ENCODE data around the gene FLYWCH1. TPM values are rescaled to one million over a fixed set of nuclear protein-coding genes. Genes with fewer than 3 reads are reported as not detected.
A peak's percentile ranks its signal among the peaks of the same experiment; 100 is the strongest.

The FLYWCH1 gene
- total and polyA plus RNA-seq, 9 of the 15 experiments (the other 6 are each of a cell fraction or from before 2014, with no cell fraction given) = 0.18 to 33.6 (median 11.3) TPM

GRCh38 chr16:2905241-2905987, 6.3 kb upstream of the FLYWCH1 start (continued):
- TF ChIP-seq ZBTB40 (IDR thresholded peaks at IDR 0.05) = peak; percentile 59
- TF ChIP-seq ZBTB40 (CRISPR knock-in tag; IDR thresholded peaks at IDR 0.05) = no peak
- no peak for TF ChIP-seq DLX4 (CRISPR knock-in tag; IDR thresholded peaks at IDR 0.05)
- no peak for TF ChIP-seq ZNF354B (CRISPR knock-in tag; IDR thresholded peaks at IDR 0.05)
- no peak; the same call in 1 of the 2 replicates for TF ChIP-seq ATF1 (CRISPR knock-in tag; IDR thresholded peaks at IDR 0.05)
- peak; percentile 41; the same call in 1 of the 2 replicates for TF ChIP-seq ATF1 (tag; IDR thresholded peaks at IDR 0.05)
- no peak for TF ChIP-seq HLTF (IDR thresholded peaks at IDR 0.05)
- no peak for TF ChIP-seq ZNF780A (CRISPR knock-in tag; IDR thresholded peaks at IDR 0.05)
- no peak for TF ChIP-seq ILF3 (IDR thresholded peaks at IDR 0.05; ENCODE audit: borderline replicate concordance)
- peak; percentile 61; the same call in 1 of the 2 replicates for TF ChIP-seq GABPB1 (CRISPR knock-in tag; IDR thresholded peaks at IDR 0.05)
- TF ChIP-seq ESRRB (CRISPR knock-in tag; IDR thresholded peaks at IDR 0.05; ENCODE audit: borderline replicate concordance) = no peak
- peak; percentile 98 for TF ChIP-seq TBP (optimal IDR thresholded peaks at IDR 0.05; ENCODE audit: low read depth, low read length)
- TF ChIP-seq STAG1 (CRISPR knock-in tag; IDR thresholded peaks at IDR 0.05; ENCODE audit: borderline replicate concordance) = no peak
- no peak for TF ChIP-seq ELK3 (CRISPR knock-in tag; IDR thresholded peaks at IDR 0.05)
- TF ChIP-seq ZKSCAN1 (IDR thresholded peaks at IDR 0.05; ENCODE audit: low read depth, low read length) = no peak

Data from K562 (cell line).